DMS79 (cell line): ENCODE data around the gene ZNF296.

Source experiments
- DNase-seq: peaks from one replicate; lab custom pipeline; 2025; lab: John Stamatoyannopoulos, UW

Gene ZNF296

DNA sequence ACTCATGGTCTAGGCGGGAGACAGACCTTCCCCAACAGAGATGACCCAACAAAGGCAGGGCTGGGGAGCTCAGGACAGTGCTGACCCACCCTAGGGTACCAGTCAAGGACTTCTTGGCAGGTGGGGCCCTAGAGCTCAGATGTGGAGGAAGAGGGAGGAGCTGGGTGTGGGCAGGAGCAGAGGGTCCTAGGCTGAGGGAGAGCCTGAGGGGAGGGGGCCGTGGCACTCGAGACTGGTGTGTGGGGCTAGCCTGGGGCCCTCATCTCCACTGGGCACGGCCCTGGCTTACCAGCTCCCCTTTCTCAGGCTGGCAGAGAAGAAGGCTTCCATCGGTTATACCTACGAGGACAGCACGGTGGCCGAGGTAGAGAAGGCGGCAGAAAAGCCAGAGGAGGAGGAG lies 18.8 kb downstream of the ZNF296 start:
- no peak for DNase-seq

DNA sequence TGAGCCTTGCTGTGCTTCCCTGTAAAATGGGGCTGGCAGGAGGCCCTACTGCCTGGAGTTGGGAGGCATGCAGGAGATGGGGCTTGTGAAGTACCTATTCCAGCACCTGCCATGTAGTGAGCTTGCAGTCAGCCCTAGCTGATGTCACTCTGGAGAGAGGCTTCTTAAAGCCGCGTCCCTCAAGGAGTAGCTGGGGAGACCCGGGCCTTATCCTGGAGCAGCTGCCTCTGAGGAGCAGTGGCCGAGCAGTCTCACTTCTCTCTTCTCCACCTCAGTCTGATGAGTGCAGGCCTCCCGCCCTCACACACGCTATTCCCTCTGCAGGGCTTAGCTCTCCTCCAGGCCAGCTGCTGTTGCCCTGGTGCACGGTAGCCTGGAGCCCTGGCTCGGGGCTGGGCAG lies 19.4 kb downstream of the ZNF296 start:
- DNase-seq: no peak

DNA sequence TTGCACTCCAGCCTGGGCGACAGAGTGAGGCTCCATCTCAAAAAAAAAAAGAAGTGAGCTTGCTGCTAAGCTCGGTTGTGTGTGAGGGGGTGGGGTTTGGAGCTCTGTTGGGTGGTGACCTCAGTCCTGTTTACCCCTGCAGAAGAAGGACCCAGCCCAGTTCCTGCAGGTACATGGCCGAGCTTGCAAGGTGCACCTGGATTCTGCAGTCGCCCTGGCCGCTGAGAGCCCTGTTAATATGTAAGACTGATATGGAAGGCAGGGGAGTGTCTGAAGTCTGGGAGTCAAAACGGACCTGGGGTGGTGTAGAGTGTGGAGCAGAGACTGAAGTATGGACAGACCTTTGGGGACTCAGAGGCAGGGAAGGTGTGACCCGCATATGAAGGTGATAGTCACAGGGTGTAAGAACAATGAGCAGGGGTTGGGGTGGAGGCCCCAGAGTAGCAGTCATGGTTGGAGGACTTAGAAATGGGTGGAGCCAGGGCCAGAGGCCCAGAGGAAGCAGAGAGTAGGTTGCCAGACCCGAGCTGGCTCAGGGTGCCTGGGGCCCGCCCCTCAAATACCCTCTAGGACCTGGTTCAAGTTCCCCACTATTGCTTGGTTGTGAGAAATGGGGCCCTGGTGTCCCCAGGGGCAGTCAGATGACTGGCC lies 24.2 kb downstream of the ZNF296 start:
- DNase-seq: no peak

DNA sequence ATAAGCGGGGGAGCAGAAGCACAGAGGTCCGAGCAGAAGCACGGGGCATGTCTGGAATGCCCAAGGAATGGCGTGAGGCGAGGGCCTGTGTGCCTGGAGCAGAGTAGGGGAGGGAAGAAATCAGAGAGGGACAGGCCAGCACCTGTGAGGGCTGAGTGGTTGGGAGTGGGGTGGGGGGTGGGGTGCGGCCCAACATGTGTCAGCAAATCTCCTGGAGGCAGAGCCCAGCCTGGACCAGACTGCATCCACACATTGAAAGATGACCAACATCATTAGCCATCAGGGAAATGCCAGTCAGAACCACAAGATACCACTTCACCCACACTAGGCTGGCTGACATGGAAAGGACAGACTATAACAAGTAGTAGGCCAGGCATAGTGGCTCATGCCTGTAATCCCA lies 26.2 kb downstream of the ZNF296 start:
- DNase-seq: no peak

DNA sequence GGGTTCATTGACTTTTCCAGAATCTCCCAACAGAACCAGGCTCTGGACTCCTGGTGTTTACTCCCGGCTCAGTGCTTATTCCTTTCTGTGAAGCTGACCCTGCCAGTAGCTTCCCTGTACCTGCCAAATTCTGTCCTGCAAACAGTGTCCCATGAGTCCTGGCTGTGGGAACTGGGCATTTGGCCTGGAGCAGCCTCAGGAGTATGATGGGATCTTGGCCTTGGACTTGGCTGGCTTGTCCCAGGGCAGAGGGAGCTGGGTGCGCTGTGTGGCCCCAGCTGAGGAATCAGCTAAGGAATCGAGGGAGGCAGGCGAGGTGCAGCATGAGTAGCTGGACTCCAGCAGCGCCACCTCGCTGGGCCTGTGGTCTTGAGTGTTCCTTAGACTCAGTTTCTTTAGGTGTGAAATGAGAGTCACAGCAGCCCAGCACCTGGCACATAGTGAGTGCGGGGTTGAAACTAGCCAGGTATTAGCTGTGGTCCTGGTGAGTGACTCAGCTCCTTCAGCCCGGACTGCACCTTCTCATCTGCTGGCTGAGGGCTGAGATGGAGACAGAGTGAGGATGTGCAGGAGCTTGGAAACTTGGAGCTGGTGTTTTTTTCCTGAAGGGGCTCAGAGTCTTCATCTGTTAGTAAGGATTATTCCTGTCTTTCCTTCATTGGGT lies 27.1 kb downstream of the ZNF296 start:
- DNase-seq: no peak

DNA sequence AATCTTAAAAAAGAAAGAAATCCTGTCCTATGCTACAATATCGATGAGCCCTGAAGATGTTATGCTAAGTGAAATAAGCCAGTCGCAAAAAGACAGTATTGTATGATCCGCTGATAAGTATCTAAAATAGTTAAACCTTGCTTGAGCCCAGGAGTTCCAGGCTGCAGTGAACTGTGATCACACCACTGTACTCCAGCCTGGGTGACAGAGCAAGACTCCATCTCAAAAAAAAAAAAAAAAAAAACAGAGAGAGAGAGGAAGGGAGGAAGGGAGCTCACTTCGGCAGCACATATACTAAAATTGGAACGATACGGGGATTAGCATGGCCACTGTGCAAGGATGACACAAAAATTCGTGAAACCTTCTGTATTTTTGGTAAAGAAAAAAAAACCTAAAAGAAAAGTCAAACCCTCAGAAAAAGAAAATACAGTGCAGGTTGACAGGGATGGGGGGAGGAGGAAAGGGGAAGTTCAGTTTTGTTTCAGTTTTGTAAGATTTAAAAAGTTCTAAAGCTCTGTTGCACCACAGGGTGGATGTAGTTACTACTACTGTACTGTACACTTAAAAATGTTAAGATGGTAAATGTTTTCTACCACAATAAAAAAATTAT lies 29.0 kb downstream of the ZNF296 start:
- DNase-seq: no peak

DNA sequence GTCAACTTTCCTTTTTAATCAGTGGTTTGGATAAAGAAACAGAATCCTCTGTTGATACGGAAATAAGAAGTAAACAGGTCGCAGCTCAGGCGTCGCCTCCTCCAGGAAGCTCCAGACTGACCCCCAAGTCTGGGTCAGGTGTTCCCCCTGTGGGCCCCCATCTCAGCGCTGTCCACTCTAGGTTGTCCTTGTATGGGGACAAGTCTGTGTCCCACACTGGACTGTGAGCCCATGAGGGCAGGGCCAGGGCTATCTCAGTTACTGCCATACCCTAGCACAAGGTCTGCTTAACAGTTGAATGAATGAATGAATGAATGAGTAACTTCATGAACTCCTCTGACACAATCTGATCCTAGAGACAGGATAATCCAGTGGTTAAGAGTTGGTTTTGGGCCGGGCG lies 29.9 kb downstream of the ZNF296 start:
- no peak for DNase-seq

DNA sequence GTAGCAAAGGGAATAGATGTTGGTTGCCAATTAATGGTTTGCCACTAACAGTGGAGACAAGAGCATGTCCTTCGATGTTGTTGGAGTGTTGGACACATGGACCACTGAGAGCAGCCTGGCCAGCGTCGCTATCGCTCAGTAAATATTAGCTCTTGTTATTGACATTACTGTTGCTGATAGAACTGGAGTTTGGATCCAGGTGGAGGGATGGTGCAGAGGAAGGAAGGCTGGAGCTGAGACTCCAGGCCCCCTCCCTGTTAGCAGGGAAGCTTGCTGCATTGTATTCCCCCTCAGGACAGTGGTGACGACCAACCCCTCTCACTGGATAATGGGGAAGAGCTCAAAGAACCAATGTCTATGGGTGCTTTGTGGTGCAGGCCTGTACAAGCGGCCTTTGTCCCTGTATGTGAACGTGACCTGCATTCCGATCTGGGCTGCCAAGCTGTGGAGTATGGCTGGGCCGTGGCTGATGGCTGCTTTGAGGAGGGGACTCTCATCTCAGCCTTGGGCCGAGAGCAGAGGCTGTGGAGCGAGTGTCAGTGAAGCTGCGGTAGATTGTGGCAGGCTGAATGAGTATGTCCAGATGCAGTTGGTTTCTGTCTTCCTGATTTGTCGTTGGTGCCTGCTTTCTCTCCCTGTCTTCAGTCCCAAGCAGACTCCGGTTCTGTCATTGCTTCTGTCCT lies 30.5 kb downstream of the ZNF296 start:
- DNase-seq: no peak

DNA sequence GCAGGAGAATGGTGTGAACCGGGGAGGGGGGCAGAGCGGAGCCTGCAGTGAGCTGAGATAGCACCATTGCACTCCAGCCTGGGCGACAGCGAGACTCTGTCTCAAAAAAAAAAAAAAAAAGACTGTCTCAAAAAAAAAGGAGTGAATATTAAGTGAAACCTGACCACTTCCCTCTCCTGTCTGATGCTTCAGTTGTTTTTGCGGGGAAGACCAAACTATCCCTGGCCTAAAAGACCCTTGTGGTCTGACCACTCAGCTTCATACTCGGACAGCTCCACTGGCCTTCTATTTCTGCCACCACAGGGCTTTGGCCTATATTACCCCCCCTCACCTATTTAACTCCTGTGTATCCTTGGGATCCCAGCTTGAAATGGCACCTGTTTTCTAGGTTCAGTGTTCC lies 35.2 kb downstream of the ZNF296 start:
- no peak for DNase-seq

DNA sequence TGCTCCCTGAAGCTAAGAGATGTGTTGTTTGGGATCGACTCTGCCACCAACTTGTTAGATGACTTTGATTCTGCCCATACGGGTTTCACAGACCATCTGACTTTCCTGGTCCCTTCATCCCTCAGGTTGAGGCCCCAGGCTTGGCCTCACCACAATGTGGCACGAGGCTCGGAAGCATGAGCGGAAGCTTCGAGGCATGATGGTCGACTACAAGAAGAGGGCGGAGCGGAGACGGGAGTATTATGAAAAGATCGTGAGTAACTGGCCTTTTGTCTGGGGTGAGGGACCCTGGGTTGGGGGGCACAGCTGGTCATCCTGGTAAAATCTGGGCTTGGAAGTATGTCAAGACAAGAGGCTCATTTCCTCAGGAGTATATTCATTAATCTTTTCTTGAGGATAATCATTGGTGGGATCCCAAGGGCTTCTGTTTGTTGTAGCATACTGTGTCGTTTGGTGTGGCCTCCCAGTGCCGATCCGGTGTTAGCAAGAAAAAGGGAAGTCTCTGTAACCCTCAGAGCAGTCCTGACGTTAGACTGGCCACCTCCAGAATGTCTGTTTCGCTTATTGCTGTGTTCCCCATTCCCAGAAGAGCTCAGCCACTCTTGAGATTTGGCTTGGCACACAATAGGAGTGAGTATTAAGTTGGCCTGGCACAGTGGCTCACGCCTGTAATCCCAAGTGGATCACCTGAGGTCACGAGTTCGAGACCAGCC lies 36.1 kb downstream of the ZNF296 start:
- DNase-seq: no peak

DNA sequence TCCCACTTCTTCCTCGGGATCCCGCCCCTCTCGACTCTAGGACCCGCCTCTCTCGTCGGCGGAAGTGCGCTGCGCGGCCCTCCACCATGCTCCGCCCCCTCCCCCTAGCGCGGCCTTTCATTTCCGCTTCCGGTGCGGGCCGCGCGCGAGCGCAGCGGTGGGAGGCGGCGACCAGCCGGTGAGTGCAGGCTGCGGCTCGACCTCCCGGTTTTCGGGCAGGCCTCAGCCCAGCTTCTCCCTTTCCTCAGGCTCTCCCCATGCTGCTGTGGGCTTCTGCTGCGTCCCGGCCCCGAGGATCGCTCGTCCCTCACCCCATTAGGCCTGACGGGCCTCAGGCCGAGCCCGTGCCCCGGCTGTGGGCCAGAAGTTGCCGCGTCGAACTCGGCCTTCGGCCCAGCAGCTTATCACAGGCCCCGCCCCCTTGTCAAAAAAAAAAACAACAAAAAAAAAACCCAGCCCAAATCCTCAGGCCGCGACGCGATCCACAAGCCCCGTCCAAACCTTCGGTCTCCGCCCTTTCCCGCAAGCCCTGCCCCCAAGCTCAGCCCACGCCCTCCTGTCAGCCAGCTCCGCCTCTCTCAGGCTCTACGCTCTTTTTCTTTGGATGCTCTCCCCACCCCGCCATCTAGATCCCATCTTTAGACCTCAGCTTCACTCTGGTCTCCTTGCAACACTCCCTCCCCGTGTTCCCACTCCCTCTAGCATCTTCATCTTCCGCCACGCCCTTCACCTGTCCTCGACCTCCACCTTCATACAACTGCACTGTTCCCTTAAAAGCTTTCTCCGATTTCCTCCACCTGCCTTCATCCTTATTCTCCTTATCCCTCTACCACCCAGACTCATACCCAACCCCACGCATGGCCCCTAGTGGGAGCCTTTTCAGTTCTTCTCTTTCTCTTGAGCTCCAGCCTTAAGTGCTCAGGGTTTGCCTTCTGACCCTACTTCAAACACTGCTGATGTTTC lies 37.1 kb downstream of the ZNF296 start, which contains the start of gene CLASRP:
TSS of gene CLASRP (plus strand) at position 115 of the 963 bp plus-strand sequence. CDS start 1,168 bp downstream, outside the sequence.
- DNase-seq: peak; percentile 67

DNA sequence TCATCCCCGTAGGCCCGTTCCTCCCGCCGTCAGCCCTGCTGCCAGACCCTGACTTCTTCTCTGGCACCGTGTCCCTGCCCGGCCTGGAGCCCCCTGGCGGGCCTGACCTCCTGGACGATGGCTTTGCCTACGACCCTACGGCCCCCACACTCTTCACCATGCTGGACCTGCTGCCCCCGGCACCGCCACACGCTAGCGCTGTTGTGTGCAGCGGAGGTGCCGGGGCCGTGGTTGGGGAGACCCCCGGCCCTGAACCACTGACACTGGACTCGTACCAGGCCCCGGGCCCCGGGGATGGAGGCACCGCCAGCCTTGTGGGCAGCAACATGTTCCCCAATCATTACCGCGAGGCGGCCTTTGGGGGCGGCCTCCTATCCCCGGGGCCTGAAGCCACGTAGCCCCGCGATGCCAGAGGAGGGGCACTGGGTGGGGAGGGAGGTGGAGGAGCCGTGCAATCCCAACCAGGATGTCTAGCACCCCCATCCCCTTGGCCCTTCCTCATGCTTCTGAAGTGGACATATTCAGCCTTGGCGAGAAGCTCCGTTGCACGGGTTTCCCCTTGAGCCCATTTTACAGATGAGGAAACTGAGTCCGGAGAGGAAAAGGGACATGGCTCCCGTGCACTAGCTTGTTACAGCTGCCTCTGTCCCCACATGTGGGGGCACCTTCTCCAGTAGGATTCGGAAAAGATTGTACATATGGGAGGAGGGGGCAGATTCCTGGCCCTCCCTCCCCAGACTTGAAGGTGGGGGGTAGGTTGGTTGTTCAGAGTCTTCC lies 38.7 kb downstream of the ZNF296 start:
- no peak for DNase-seq

DNA sequence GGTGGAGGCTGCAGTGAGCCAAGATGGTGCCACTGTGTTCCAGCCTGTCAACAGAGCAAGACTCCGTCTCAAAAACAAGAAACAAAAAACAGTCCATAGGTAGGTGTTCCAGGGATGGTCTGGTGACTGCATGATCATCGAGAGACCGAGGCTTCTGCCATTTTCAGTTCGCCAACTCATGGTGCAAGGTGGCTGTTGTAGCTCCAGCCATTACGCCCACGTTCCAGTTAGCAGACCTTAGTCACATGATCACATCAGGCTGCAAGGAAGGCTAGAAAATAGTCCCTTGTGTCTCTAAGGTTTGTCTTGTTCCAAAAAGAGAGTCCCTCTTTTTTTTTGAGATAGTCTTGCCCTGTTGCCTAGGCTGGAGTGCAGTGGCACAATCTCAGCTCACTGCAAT lies 40.5 kb downstream of the ZNF296 start:
- DNase-seq: no peak

DNA sequence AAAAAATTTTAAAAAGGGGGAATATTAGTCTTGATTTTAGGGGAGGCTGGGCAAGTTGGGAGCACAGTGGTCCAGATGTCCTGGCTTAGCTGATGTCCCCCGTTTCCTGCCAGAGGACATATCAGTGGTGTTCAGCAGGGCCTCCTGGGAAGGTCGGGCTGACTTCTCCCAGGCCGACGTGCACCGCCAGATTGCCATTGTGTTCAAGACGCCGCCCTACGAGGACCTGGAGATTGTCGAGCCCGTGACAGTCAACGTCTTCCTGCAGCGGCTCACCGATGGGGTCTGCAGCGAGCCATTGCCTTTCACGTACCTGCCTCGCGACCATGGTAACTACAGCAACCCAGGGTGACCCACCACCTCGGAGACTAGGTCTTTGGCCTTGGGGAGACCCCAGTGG lies 43.9 kb downstream of the ZNF296 start:
- no peak for DNase-seq

DNA sequence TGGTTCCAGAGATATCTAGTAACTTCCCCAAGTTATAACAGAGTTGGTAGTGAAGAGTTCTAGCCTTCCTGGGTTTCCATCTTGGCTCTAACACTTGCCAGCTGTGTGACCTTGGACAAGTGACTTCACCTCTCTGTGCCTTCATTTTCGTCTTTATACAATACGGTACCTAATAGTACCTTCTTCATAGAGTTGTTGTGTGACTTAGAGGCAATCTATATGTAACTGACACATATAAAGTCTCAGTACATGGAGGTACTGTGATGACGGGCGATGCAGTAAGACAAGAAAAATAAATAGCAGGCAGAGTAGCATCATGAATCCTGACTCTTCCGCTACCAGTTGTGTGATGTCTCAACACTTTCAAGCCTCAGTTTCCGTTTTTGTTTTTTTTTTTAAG lies 45.5 kb downstream of the ZNF296 start:
- DNase-seq: no peak

DNA sequence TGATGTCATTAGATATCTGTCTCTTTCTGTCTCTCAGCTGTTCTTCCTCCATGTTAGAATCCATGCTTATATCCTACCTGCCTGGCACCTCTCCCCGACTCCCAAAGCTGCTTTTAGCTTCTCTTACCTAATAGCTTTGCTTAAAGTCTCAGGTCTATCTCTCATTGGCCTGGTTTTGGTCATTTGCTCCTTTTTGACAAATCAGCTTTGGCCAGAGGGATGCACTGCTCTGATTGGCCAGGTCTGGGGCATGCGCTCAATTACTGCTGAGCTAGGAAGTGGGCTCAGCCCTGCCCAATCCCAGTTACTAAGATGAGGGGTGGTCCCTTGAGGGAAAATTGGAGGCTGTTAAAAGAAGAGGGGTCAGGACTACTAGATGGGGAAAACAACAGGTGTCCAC lies 48.9 kb downstream of the ZNF296 start:
- no peak for DNase-seq

DNA sequence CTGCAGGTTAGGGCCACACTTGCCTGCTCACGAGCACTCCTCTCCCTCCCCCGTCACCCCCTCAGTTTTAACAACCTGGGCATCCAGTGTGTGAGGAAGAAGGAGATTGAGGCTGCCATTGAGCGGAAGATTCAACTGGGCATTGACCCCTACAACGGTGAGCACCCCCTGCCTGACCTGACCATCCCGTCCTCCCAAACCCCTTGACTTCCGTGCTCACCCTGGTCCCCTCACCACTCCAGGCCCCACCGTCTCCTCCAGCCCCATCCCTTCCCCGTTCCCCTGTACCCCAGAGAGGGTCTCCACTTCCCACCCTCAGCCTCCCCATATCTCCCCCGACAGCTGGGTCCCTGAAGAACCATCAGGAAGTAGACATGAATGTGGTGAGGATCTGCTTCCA lies 51.0 kb downstream of the ZNF296 start:
- no peak for DNase-seq

DNA sequence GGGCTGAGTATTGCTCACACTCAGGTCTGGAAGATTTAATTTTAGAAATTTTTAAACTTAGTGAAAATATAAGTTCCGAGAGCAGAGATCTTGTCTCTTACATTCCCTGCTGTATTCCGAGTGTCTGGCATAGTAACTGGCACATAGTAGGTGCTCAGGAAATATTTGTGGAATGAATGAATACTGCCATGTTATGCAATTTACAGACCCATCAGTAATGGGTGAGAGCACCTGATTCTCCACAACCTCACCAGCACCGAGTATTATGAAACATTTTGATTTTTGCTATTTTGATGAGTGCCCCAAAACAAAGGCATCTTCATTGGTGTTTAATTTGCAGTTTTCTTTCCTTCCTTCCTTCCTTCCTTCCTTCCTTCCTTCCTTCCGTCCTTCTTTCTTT lies 53.2 kb downstream of the ZNF296 start:
- no peak for DNase-seq

DNA sequence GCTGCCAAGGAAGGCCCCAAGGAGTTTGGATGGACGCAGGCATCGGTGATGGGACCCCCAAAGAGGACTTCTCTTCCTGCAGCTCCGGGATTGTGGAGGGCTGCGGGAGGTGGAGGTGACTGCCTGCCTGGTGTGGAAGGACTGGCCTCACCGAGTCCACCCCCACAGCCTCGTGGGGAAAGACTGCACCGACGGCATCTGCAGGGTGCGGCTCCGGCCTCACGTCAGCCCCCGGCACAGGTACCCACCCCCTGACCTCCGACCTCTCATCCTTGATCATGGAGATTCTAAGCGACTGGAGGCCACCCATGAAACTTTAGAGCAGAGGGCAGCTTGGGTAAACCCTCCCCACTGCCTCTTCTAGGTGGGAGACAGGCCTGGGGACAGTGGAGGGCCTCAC lies 54.3 kb downstream of the ZNF296 start:
- DNase-seq: no peak
